Measurements from ENCODE around the gene AMIGO3.

The AMIGO3 gene

GRCh38 chr3:49721896-49722781 lies 2.7 kb upstream of the AMIGO3 start:
- H3K4me3 ChIP-seq (ENCODE audit: control insufficient read depth, low read depth, low read length), result peak overlapping the region; percentile 73
- no peak for DNase-seq (ENCODE audit: low read depth)
- TF ChIP-seq, protein P1, sequence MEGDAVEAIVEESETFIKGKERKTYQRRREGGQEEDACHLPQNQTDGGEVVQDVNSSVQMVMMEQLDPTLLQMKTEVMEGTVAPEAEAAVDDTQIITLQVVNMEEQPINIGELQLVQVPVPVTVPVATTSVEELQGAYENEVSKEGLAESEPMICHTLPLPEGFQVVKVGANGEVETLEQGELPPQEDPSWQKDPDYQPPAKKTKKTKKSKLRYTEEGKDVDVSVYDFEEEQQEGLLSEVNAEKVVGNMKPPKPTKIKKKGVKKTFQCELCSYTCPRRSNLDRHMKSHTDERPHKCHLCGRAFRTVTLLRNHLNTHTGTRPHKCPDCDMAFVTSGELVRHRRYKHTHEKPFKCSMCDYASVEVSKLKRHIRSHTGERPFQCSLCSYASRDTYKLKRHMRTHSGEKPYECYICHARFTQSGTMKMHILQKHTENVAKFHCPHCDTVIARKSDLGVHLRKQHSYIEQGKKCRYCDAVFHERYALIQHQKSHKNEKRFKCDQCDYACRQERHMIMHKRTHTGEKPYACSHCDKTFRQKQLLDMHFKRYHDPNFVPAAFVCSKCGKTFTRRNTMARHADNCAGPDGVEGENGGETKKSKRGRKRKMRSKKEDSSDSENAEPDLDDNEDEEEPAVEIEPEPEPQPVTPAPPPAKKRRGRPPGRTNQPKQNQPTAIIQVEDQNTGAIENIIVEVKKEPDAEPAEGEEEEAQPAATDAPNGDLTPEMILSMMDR (IDR thresholded peaks at IDR 0.05; ENCODE audit: control insufficient read depth, insufficient read depth, low read depth, low read length, missing control alignments), result no peak

- TF ChIP-seq, protein P1 (IDR thresholded peaks at IDR 0.05; ENCODE audit: control insufficient read depth, insufficient read depth, low read depth, low read length, missing control alignments), result no peak
- DNase-seq (ENCODE audit: low read depth), result no peak
Measured at GRCh38 chr3:49721596-49721895, 2.1 kb upstream of the AMIGO3 start.

DNA sequence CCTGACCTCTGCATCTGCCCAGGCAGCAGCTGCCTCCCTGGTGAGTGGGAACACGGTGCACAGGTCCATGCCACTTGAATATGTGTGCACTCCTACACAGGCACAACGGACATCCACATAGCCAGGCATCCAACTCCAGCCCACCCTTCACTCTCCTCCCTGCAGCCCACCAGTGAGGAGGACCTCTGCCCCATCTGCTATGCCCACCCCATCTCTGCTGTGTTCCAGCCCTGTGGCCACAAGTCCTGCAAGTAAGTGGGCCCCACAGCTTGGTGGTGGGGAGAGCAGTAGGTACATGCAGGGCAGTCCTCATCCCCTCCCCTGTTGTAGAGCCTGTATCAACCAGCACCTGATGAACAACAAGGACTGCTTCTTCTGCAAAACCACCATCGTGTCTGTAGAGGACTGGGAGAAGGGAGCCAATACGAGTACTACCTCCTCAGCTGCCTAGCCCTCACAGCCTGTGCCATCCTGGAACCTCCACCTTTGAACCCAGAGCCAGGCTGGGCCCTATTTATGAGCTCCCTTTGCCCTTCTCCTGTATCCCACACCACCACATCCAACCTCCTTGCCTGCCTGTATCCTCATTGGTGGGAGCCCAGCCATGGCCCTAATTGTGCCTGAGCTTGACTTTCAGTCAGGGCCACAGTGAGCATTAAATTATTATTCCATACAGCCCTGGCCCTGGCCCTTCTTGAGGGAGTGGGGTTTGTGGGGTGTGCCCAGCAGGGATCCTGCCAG lies 1.5 kb upstream of the AMIGO3 start:
- no peak overlapping the region for H3K4me3 ChIP-seq (ENCODE audit: control insufficient read depth, low read depth, low read length)
- no peak for DNase-seq (ENCODE audit: low read depth)
- TF ChIP-seq, protein P1 (IDR thresholded peaks at IDR 0.05; ENCODE audit: control insufficient read depth, insufficient read depth, low read depth, low read length, missing control alignments), result no peak

More at GRCh38 chr3:49721596-49721895, 2.1 kb upstream of the AMIGO3 start:
- H3K4me3 ChIP-seq (ENCODE audit: control insufficient read depth, low read depth, low read length), result no peak overlapping the region

DNA sequence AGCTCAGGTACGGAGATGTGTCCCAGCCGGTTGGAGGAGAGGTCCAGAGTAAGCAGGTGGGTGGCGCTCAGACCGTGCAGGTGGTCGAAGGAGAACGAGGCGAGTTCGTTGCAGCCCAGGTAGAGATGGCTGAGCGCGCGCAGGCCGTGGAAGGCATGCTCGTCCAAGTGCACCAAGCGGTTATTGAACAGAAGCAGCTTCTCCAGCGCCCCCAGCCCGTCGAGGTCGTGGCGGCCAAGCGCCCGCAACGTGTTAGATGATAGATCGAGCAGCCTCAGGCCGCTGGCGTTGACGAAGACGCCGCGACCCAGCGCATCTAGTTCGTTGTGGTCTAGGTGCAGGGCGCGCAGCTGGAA lies 648 bp downstream of the AMIGO3 start:
- TF ChIP-seq, protein P1 (IDR thresholded peaks at IDR 0.05; ENCODE audit: control insufficient read depth, insufficient read depth, low read depth, low read length, missing control alignments), result no peak
- no peak for DNase-seq (ENCODE audit: low read depth)
- peak overlapping the region; percentile 42 for H3K4me3 ChIP-seq (ENCODE audit: control insufficient read depth, low read depth, low read length)

DNA sequence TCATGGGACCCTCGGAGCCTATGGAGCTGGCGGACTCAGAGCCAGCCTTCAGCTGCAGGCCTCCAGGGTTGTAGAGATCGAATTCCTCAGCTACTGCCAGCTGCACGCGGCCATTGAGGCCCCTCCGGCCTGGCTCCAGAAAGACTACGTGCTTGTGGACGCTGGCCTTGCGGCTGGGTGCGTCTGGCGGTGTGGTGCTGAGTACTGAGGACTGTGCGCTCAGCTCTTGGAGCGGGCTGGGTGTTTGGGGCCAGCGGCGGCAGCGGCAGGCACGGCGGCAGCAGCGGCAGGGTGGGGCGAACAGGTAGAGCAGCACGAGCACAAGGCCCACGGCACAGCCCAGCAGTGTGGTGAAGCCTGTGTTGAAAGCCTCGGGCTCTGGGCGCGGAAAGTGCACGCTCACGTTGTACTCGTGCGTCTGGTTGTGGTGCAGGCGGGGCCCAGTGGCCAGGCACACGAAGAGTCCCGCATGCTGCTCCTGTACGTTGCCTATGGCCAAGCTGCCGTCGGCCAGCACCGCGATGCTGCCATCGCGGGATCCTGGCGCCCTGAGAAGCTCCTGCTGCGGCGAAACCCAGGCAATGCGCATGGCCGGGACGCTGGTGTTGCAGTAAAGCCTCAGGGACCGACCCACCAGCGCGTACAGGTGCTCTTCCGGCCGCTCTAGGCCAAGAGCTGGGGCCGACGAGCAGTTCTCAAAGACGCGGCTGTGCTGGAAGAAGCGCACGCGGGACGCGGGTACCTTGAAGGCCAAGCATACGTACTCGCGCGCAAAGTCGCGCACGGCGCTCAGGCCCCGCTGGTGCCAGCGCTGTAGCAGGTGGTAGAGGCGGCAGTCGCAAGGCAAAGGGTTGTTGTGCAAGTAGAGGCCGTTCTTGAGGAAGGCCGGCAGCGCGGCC lies 1.3 kb downstream of the AMIGO3 start:
- TF ChIP-seq, protein P1 (IDR thresholded peaks at IDR 0.05; ENCODE audit: control insufficient read depth, insufficient read depth, low read depth, low read length, missing control alignments), result no peak
- DNase-seq (ENCODE audit: low read depth), result no peak
- H3K4me3 ChIP-seq (ENCODE audit: control insufficient read depth, low read depth, low read length), result no peak overlapping the region
